SK-N-SH (cell line): ENCODE data around the gene PCNT.

Experiments
- EZH2phosphoT487 ChIP-seq: fragments of 200-600 bp; sonication (generic); IDR thresholded peaks from 2 replicates; pipeline ENCODE4 v1.6.1; 2017; ENCODE audit warnings: low read depth, mixed run types, mild to moderate bottlenecking, antibody characterized with exemption, moderate library complexity, borderline replicate concordance
- FOSL2 ChIP-seq: IDR thresholded peaks from 2 replicates; pipeline ENCODE4 v1.4.0; 2012; ENCODE audit warnings: low read depth, mild to moderate bottlenecking, moderate library complexity, borderline replicate concordance
- JUND ChIP-seq: IDR thresholded peaks from 2 replicates; pipeline ENCODE4 v1.4.0; 2012
- NRF1 ChIP-seq: IDR thresholded peaks from 2 replicates; pipeline ENCODE4 v1.6.1; 2012; ENCODE audit warnings: low read depth, mild to moderate bottlenecking, low read length
- POLR2AphosphoS5 ChIP-seq: IDR thresholded peaks from 2 replicates; pipeline ENCODE4 v1.6.1; 2012; ENCODE audit warnings: low read depth, low read length
- RAD21 ChIP-seq: IDR thresholded peaks from 2 replicates; pipeline ENCODE4 v1.6.1; 2012; ENCODE audit warnings: mild to moderate bottlenecking, low read length
- RFX5 ChIP-seq: IDR thresholded peaks from 2 replicates; pipeline ENCODE4 v1.6.1; 2012; ENCODE audit warnings: mild to moderate bottlenecking, improper control_type of control experiment, low read length
- RXRA ChIP-seq: IDR thresholded peaks from 2 replicates; pipeline ENCODE4 v1.4.0; 2012; ENCODE audit warnings: low read depth, mild to moderate bottlenecking, borderline replicate concordance
- SMC3 ChIP-seq: IDR thresholded peaks from 2 replicates; pipeline ENCODE4 v1.6.1; 2012; ENCODE audit warnings: low read depth, low read length, improper control_type of control experiment
- TEAD4 ChIP-seq: IDR thresholded peaks from 2 replicates; pipeline ENCODE4 v1.4.0; 2012; ENCODE audit warnings: mild to moderate bottlenecking, borderline replicate concordance; ENCODE audit not compliant: insufficient read depth
- YY1 ChIP-seq: IDR thresholded peaks from 2 replicates; pipeline ENCODE4 v1.4.0; 2012; ENCODE audit warnings: low read depth, mild to moderate bottlenecking
- TF ChIP-seq, protein P1 (sequence below): fragments of 200-600 bp; sonication (generic); IDR thresholded peaks from 2 replicates; pipeline ENCODE4 v1.6.1; 2017; ENCODE audit warnings: antibody characterized with exemption, mild to moderate bottlenecking, moderate library complexity

DNA sequence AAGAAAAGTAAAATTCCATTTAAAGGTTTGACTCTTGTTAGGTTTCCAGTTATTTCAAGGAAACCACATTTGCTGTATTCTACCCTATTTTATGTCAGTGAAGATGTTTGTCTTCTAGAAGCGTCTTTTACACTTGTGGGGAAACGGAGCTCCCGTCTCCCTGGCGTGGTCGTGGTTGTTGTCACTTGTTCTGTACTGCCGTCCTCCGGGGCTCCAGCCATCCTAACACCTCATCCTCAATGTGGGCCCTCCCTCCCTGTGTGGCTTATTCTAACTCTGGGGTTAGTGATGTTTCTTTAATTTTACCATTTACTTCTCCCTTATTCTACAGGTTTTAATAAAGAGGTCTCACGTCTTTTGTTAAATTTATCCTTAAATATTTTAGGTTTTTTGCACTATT is 82.0 kb downstream of the PCNT start:
- no peak for TF ChIP-seq SMC3
- no peak for TF ChIP-seq RXRA
- TF ChIP-seq, protein P1, sequence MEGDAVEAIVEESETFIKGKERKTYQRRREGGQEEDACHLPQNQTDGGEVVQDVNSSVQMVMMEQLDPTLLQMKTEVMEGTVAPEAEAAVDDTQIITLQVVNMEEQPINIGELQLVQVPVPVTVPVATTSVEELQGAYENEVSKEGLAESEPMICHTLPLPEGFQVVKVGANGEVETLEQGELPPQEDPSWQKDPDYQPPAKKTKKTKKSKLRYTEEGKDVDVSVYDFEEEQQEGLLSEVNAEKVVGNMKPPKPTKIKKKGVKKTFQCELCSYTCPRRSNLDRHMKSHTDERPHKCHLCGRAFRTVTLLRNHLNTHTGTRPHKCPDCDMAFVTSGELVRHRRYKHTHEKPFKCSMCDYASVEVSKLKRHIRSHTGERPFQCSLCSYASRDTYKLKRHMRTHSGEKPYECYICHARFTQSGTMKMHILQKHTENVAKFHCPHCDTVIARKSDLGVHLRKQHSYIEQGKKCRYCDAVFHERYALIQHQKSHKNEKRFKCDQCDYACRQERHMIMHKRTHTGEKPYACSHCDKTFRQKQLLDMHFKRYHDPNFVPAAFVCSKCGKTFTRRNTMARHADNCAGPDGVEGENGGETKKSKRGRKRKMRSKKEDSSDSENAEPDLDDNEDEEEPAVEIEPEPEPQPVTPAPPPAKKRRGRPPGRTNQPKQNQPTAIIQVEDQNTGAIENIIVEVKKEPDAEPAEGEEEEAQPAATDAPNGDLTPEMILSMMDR: no peak
- TF ChIP-seq RAD21: no peak
- TF ChIP-seq YY1: no peak
- TF ChIP-seq EZH2phosphoT487: no peak
- no peak for TF ChIP-seq NRF1
- no peak for TF ChIP-seq RFX5
- no peak for TF ChIP-seq FOSL2
- no peak for TF ChIP-seq JUND
- no peak for TF ChIP-seq TEAD4
- TF ChIP-seq POLR2AphosphoS5: no peak
